HepG2 (cell line): ENCODE results near the gene MAP1LC3B. TPM values are rescaled to one million over a fixed set of nuclear protein-coding genes. Genes with fewer than 3 reads are reported as not detected.

ENCODE experiments used
- AFF4 ChIP-seq: sonication (generic); formaldehyde crosslinking; IDR thresholded peaks from 2 replicates; pipeline ENCODE4 v1.4.0; 2020; ENCODE audit warnings: missing genetic modification reagents
- CEBPZ ChIP-seq: IDR thresholded peaks from 2 replicates; pipeline ENCODE4 v1.6.1; 2012; ENCODE audit warnings: low read length, improper control_type of control experiment
- DNMT3B ChIP-seq: conservative IDR thresholded peaks from 2 replicates; pipeline ENCODE4 v1.6.1; 2016; ENCODE audit warnings: missing biosample characterization, control low read depth
- HHEX ChIP-seq: IDR thresholded peaks from 2 replicates; pipeline ENCODE4 v1.6.1; 2016; ENCODE audit warnings: control low read depth
- JUNB ChIP-seq: sonication (generic); formaldehyde crosslinking; IDR thresholded peaks from 2 replicates; pipeline ENCODE4 v1.8.0; 2022; ENCODE audit warnings: missing genetic modification reagents, mild to moderate bottlenecking, borderline replicate concordance
- KDM5B ChIP-seq: sonication (generic); formaldehyde crosslinking; IDR thresholded peaks from 2 replicates; pipeline ENCODE4 v1.4.0; 2020; ENCODE audit warnings: missing genetic modification reagents, mild to moderate bottlenecking, borderline replicate concordance
- MAFG ChIP-seq: sonication (generic); formaldehyde crosslinking; IDR thresholded peaks from 2 replicates; pipeline ENCODE4 v1.5.1; 2020; ENCODE audit warnings: mild to moderate bottlenecking, missing genetic modification reagents
- NAIF1 ChIP-seq: sonication (generic); formaldehyde crosslinking; IDR thresholded peaks from 2 replicates; pipeline ENCODE4 v1.5.0; 2020; ENCODE audit warnings: mild to moderate bottlenecking, missing genetic modification reagents, borderline replicate concordance
- NFIC ChIP-seq: IDR thresholded peaks from 2 replicates; pipeline ENCODE4 v1.6.1; 2012; ENCODE audit warnings: mild to moderate bottlenecking, low read length, inconsistent platforms
- PHF21A ChIP-seq: sonication (generic); formaldehyde crosslinking; IDR thresholded peaks from 2 replicates; pipeline ENCODE4 v1.5.0; 2020; ENCODE audit warnings: mild to moderate bottlenecking, missing genetic modification reagents
- POGK ChIP-seq: sonication (generic); formaldehyde crosslinking; conservative IDR thresholded peaks from 2 replicates; pipeline ENCODE4 v1.8.0; 2022; ENCODE audit warnings: mild to moderate bottlenecking, moderate library complexity, missing genetic modification reagents
- SMAD3 ChIP-seq: sonication (generic); formaldehyde crosslinking; IDR thresholded peaks from 2 replicates; pipeline ENCODE4 v1.4.0; 2020; ENCODE audit warnings: missing genetic modification reagents
- TAF1 ChIP-seq: sonication (generic); formaldehyde crosslinking; IDR thresholded peaks from 2 replicates; pipeline ENCODE4 v1.4.0; 2020; ENCODE audit warnings: missing genetic modification reagents
- TOPORS ChIP-seq: sonication (generic); formaldehyde crosslinking; IDR thresholded peaks from 2 replicates; pipeline ENCODE4 v1.8.0; 2023; ENCODE audit warnings: mild to moderate bottlenecking, missing genetic modification reagents
- ZBTB38 ChIP-seq: sonication (generic); formaldehyde crosslinking; IDR thresholded peaks from 2 replicates; pipeline ENCODE4 v1.5.1; 2020; ENCODE audit warnings: mild to moderate bottlenecking, missing genetic modification reagents
- ZC3H13 ChIP-seq: sonication (generic); formaldehyde crosslinking; IDR thresholded peaks from 2 replicates; pipeline ENCODE4 v1.8.1; 2023; ENCODE audit warnings: mild to moderate bottlenecking, missing genetic modification reagents, moderate library complexity
- ZFP1 ChIP-seq: IDR thresholded peaks from 2 replicates; pipeline ENCODE4 v1.6.1; 2016
- ZNF143 ChIP-seq: sonication (generic); formaldehyde crosslinking; IDR thresholded peaks from 2 replicates; pipeline ENCODE4 v1.4.0; 2020; ENCODE audit warnings: missing genetic modification reagents
- ZNF235 ChIP-seq: sonication (generic); formaldehyde crosslinking; IDR thresholded peaks from 2 replicates; pipeline ENCODE4 v1.8.1; 2023; ENCODE audit warnings: mild to moderate bottlenecking, missing genetic modification reagents, borderline replicate concordance
- ZNF576 ChIP-seq: sonication (generic); formaldehyde crosslinking; IDR thresholded peaks from 2 replicates; pipeline ENCODE4 v1.4.0; 2020; ENCODE audit warnings: mild to moderate bottlenecking, missing genetic modification reagents
- ZNF605 ChIP-seq: sonication (generic); formaldehyde crosslinking; IDR thresholded peaks from 2 replicates; pipeline ENCODE4 v1.8.0; 2022; ENCODE audit warnings: mild to moderate bottlenecking, missing genetic modification reagents
- ZNF644 ChIP-seq: IDR thresholded peaks from 2 replicates; pipeline ENCODE4 v1.6.1; 2016; ENCODE audit warnings: low read depth
- polyA plus RNA-seq, 8 experiments: library from polyadenylated mRNA; depleted of rRNA in 3 of 8; stranded (reverse) in 7 of 8; unstranded in 1 of 8; fragments of >200 nt; fragmentation: Illumina TruSeq in 4 of 8; extraction: Trizol in 4 of 8; gene quantifications; 2 replicates each; pipeline versions ENCODE4 v1.2.1 to v1.2.3, GENCODE V29; 2011 to 2016; ENCODE audit warnings: low read depth in 4 of 8, missing spikeins in 1 of 8, mixed read lengths in 1 of 8; ENCODE audit not compliant: insufficient read depth in 1 of 8
- total RNA-seq, 5 experiments: library from RNA; depleted of rRNA; stranded (reverse); fragments of >200 nt; fragmentation: Illumina TruSeq; extraction: Trizol; gene quantifications; 2 replicates each; pipeline ENCODE4 v1.2.3, GENCODE V29; 2016; ENCODE audit warnings: low read depth in 1 of 5

MAP1LC3B gene
- total and polyA plus RNA-seq, 2 of the 13 experiments (the other 11 are each of a cell fraction or from before 2014, with no cell fraction given), result 15.7 to 37.4 TPM

- TF ChIP-seq POGK (CRISPR knock-in tag) (peak; percentile 61), NFIC (0 out of 2 replicates have a peak, but pooled peaks have one; percentile 38), JUNB (no peak), TOPORS (CRISPR knock-in tag) (peak; percentile 68), TAF1 (CRISPR knock-in tag) (peak; percentile 58), ZNF235 (CRISPR knock-in tag) (no peak), ZNF605 (CRISPR knock-in tag) (peak; percentile 42), SMAD3 (CRISPR knock-in tag) (0 out of 2 replicates have a peak, but pooled peaks have one; percentile 37), ZBTB38 (CRISPR knock-in tag) (peak; percentile 28; the same call in 1 of the 2 replicates), ZNF644 (CRISPR knock-in tag) (no peak), ZFP1 (CRISPR knock-in tag) (0 out of 2 replicates have a peak, but pooled peaks have one; percentile 37), CEBPZ (no peak), NAIF1 (CRISPR knock-in tag) (peak; percentile 85; the same call in 1 of the 2 replicates), AFF4 (CRISPR knock-in tag) (peak; percentile 31; the same call in 1 of the 2 replicates), MAFG (CRISPR knock-in tag) (peak; percentile 64; the same call in 1 of the 2 replicates), HHEX (CRISPR knock-in tag) (no peak), ZC3H13 (CRISPR knock-in tag) (0 out of 2 replicates have a peak, but pooled peaks have one; percentile 35), ZNF143 (CRISPR knock-in tag) (no peak; the same call in 1 of the 2 replicates), DNMT3B (CRISPR knock-in tag) (no peak), PHF21A (peak; percentile 69; the same call in 1 of the 2 replicates), KDM5B (peak; percentile 79; the same call in 1 of the 2 replicates), ZNF576 (CRISPR knock-in tag) (no peak)
Observed at GRCh38 chr16:87384162-87384874, 7.8 kb upstream of the MAP1LC3B start (continued).
